Measurements from ENCODE around the gene SLC35G2.
A peak's percentile ranks its signal among the peaks of the same experiment; 100 is the strongest.
"Not testable (repeated sequence)": the region's sequence is repeated elsewhere in the genome, so short reads cannot be mapped to it uniquely, and the experiment has no call there.

SLC35G2 gene

DNA sequence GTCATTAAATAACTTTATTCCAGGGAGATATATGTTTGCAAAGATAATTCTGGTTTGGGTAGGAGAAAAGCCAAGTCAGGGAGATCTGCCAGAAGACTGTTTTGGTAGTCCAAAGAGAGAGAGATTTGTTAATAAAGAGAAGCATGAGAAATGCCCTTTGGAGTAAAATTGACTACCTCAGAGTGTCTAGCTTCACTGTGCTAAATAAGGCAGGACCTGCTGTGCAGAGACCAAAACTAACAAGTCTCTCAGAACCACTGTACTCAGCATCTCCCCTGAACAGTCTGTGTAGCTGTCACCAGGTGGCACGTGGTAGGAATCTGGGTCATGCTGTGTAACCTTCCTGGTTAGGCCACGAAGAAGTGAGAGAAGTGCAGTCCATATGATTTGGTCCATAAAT is 31.6 kb upstream of the SLC35G2 start:
- ATAC-seq (ENCODE audit: low read depth): no peak
- no peak overlapping the region for H3K27ac ChIP-seq (ENCODE audit: poor library complexity, severe bottlenecking)

DNA sequence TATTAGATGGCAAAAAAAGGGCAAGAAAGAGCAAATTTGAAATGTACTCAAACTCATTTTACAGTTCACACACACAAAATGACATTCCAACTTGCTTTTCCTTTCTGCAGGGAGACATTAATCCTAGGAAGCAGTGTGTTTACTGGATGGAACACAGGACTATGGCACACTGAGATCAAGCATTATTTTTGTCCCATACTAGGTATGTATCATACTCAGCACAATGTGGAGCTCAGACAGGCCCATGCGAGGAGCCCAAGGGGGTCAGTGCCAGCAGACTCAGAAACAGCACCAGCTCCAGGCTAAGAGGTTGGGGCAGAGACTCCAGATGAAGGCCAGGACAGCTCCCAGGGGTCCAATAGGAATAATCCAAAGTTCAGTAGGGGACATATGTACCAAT is 30.8 kb upstream of the SLC35G2 start:
- H3K27me3 ChIP-seq (ENCODE audit: insufficient read depth, poor library complexity, severe bottlenecking): no peaks in the 10 kb centered on the region
- no peak overlapping the region for H3K4me3 ChIP-seq (ENCODE audit: severe bottlenecking)
- no peak overlapping the region for H3K27ac ChIP-seq (ENCODE audit: poor library complexity, severe bottlenecking)
- no peaks in the 10 kb centered on the region for H3K9me3 ChIP-seq (ENCODE audit: severe bottlenecking)
- H3K36me3 ChIP-seq (ENCODE audit: low read depth): no peaks in the 10 kb centered on the region
- TF ChIP-seq, protein P1, sequence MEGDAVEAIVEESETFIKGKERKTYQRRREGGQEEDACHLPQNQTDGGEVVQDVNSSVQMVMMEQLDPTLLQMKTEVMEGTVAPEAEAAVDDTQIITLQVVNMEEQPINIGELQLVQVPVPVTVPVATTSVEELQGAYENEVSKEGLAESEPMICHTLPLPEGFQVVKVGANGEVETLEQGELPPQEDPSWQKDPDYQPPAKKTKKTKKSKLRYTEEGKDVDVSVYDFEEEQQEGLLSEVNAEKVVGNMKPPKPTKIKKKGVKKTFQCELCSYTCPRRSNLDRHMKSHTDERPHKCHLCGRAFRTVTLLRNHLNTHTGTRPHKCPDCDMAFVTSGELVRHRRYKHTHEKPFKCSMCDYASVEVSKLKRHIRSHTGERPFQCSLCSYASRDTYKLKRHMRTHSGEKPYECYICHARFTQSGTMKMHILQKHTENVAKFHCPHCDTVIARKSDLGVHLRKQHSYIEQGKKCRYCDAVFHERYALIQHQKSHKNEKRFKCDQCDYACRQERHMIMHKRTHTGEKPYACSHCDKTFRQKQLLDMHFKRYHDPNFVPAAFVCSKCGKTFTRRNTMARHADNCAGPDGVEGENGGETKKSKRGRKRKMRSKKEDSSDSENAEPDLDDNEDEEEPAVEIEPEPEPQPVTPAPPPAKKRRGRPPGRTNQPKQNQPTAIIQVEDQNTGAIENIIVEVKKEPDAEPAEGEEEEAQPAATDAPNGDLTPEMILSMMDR (IDR thresholded peaks at IDR 0.05; ENCODE audit: poor library complexity, severe bottlenecking): no peak
- DNase-seq (ENCODE audit: low spot score) (no peak), ATAC-seq (ENCODE audit: low read depth) (no peak)
- H3K4me1 ChIP-seq (ENCODE audit: insufficient read depth, poor library complexity, severe bottlenecking): peaks cover 5% of the 10 kb centered on the region

More for the DNA sequence above, 31.6 kb upstream of the SLC35G2 start:
- Histone ChIP-seq H3K27me3 (ENCODE audit: insufficient read depth, poor library complexity, severe bottlenecking) (no peaks in the 10 kb centered on the region), H3K4me3 (ENCODE audit: severe bottlenecking) (no peak overlapping the region), H3K36me3 (ENCODE audit: low read depth) (no peaks in the 10 kb centered on the region), H3K4me1 (ENCODE audit: insufficient read depth, poor library complexity, severe bottlenecking) (peaks cover 5% of the 10 kb centered on the region), H3K9me3 (ENCODE audit: severe bottlenecking) (no peaks in the 10 kb centered on the region)
- DNase-seq (ENCODE audit: low spot score): no peak
- TF ChIP-seq, protein P1 (IDR thresholded peaks at IDR 0.05; ENCODE audit: poor library complexity, severe bottlenecking): no peak

DNA sequence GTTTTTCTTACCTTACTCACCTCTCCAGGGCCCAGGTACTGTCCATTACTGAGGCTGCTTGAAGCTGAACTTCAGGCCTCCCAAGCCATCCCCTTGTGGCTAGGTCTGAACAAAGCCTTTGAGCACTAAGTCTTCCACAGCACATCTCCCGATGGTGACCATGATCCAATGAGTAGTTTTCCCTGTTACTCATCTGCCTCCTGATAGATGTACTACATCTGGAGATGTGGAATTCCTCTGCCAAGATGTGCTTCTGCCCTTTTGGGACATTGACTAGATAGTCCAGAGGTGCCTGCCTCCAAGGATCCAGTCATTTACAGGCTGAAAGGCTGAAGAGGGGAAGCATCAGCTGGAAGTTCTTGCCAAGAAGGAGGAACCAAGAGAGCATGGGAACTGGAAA is 28.9 kb upstream of the SLC35G2 start:
- TF ChIP-seq, protein P1 (IDR thresholded peaks at IDR 0.05; ENCODE audit: poor library complexity, severe bottlenecking): no peak
- Histone ChIP-seq H3K9me3 (ENCODE audit: severe bottlenecking) (no peaks in the 10 kb centered on the region), H3K27ac (ENCODE audit: poor library complexity, severe bottlenecking) (no peak overlapping the region), H3K27me3 (ENCODE audit: insufficient read depth, poor library complexity, severe bottlenecking) (no peaks in the 10 kb centered on the region), H3K4me1 (ENCODE audit: insufficient read depth, poor library complexity, severe bottlenecking) (peaks cover 5% of the 10 kb centered on the region), H3K36me3 (ENCODE audit: low read depth) (no peaks in the 10 kb centered on the region), H3K4me3 (ENCODE audit: severe bottlenecking) (no peak overlapping the region)
- DNase-seq (ENCODE audit: low spot score) (no peak), ATAC-seq (ENCODE audit: low read depth) (peak; percentile 40; the same call in 1 of the 3 replicates)

DNA sequence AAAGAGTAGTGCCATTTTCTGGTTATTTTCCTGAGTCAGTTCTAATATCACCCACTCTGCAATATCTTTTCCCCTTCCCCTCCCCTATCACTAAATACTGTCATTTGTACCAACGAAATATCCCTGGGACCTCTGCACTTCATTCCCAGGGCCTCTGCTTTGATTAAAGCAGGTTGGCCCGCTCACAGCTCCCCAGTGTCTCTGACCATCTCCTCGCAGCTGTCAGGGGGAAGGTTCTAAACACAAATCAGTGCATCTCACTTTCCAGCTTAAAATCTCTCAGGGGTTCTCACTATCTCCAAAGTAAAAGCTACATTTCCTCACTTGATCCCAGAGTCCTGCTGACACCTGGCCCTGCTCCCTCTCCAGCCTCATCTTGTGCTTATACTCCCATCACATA is 28.1 kb upstream of the SLC35G2 start:
- no peaks in the 10 kb centered on the region for H3K36me3 ChIP-seq (ENCODE audit: low read depth)
- peaks cover 5% of the 10 kb centered on the region for H3K4me1 ChIP-seq (ENCODE audit: insufficient read depth, poor library complexity, severe bottlenecking)
- no peak overlapping the region for H3K27ac ChIP-seq (ENCODE audit: poor library complexity, severe bottlenecking)
- H3K9me3 ChIP-seq (ENCODE audit: severe bottlenecking): no peaks in the 10 kb centered on the region
- H3K4me3 ChIP-seq (ENCODE audit: severe bottlenecking): no peak overlapping the region
- TF ChIP-seq, protein P1 (IDR thresholded peaks at IDR 0.05; ENCODE audit: poor library complexity, severe bottlenecking): no peak
- no peak for DNase-seq (ENCODE audit: low spot score)
- no peaks in the 10 kb centered on the region for H3K27me3 ChIP-seq (ENCODE audit: insufficient read depth, poor library complexity, severe bottlenecking)
- ATAC-seq (ENCODE audit: low read depth): no peak

DNA sequence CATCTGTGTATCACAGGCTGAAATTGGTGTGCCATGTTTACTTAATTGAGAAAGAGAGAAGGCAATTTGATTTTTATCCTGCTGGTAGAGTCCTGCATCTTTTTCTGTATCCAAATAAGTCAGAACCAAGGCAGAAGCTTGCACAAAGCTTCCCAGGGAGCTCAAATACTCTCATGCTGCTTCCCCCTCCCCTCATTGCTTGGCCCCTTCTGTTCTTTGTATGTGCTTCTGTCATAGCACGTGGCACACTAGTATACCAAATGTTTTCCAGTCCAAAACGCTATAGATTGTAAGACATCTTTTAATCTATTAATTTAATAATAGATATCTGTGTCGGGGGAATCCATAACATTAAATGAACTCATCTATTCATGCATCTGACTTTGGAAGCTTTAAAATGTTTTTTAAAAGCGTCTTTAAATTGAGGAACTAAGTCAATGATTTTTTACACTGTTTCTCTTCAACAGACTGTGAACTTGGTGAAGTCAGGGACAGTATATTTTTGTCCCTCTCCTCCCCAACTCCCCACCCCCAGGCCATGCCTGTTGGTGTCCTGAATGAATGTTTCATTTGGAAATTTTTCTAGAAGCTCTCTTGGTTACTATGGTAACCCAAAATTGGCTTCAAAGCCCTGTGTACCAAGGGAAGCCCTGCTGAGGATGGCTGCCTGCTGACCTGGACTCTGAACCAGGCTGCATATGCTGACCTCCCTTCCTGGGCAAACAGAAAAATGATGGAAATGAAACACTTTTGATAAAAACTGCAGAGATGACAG is 26.2 kb upstream of the SLC35G2 start:
- Histone ChIP-seq H3K4me1 (ENCODE audit: insufficient read depth, poor library complexity, severe bottlenecking) (no peaks in the 10 kb centered on the region), H3K4me3 (ENCODE audit: severe bottlenecking) (no peak overlapping the region), H3K27ac (ENCODE audit: poor library complexity, severe bottlenecking) (no peak overlapping the region), H3K36me3 (ENCODE audit: low read depth) (no peaks in the 10 kb centered on the region), H3K27me3 (ENCODE audit: insufficient read depth, poor library complexity, severe bottlenecking) (no peaks in the 10 kb centered on the region), H3K9me3 (ENCODE audit: severe bottlenecking) (no peaks in the 10 kb centered on the region)
- no peak for ATAC-seq (ENCODE audit: low read depth)
- no peak for DNase-seq (ENCODE audit: low spot score)
- TF ChIP-seq, protein P1 (IDR thresholded peaks at IDR 0.05; ENCODE audit: poor library complexity, severe bottlenecking): no peak

DNA sequence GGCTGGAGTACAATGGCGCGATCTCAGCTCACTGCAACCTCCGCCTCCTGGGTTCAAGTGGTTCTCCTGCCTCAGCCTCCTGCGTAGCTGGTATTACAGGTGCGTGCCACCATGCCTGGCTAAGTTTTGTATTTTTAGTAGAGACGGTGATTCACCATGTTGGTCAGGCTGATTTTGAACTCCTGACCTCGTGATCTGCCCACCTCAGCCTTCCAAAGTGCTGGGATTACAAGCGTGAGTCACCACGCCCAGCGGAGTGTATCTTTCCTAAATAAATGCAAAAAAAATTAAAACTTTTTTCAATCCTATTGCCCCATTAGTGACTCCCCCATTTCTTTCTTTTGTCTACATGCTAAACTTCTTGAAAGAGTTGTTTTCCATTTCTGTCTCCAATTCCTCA is 17.8 kb upstream of the SLC35G2 start:
- DNase-seq (ENCODE audit: low spot score); H3K36me3 ChIP-seq (ENCODE audit: low read depth); H3K9me3 ChIP-seq (ENCODE audit: severe bottlenecking); H3K27ac ChIP-seq (ENCODE audit: poor library complexity, severe bottlenecking); H3K27me3 ChIP-seq (ENCODE audit: insufficient read depth, poor library complexity, severe bottlenecking); ATAC-seq (ENCODE audit: low read depth); H3K4me1 ChIP-seq (ENCODE audit: insufficient read depth, poor library complexity, severe bottlenecking); H3K4me3 ChIP-seq (ENCODE audit: severe bottlenecking): not testable (repeated sequence)
